PC-9 (cell line): ENCODE results near the gene KCNIP1. TPM values are rescaled to one million over a fixed set of nuclear protein-coding genes. Genes with fewer than 3 reads are reported as not detected.

ENCODE experiments used
- BruUV-seq: library from RNA; stranded (reverse); fragments of 400-500 nt; replicated peaks from 2 replicates; lab custom pipeline; 2021; lab: Mats Ljungman, UMichigan
- CTCF ChIA-PET: fragments of 300-600 bp; sonication (Branson Sonifier 250); formaldehyde crosslinking; loops from one replicate; lab custom pipeline; 2022; ENCODE audit warnings: antibody characterized with exemption; lab: Charles Lee
- POLR2A ChIA-PET: fragments of 300-600 bp; sonication (Branson Sonifier 250); formaldehyde crosslinking; loops from one replicate; lab custom pipeline; 2022; ENCODE audit warnings: antibody characterized with exemption; ENCODE audit not compliant: unreplicated experiment; lab: Charles Lee
- DNase-seq, 2 experiments: peaks; one replicate each; pipeline versions ENCODE4 v3.0.0 to v3.0.0-alpha.2; 2015 to 2022; ENCODE audit warnings: mixed read lengths in 1 of 2
- H2AFZ ChIP-seq: fragments of 200-600 bp; sonication (generic); 2 replicates; pipeline ENCODE4 v1.8.1; 2017; ENCODE audit warnings: antibody characterized with exemption
- H3F3A ChIP-seq: fragments of 200-600 bp; sonication (generic); 2 replicates; pipeline ENCODE4 v1.8.1; 2017; ENCODE audit warnings: antibody characterized with exemption, mild to moderate bottlenecking, low read depth; ENCODE audit not compliant: insufficient read depth
- H3K27ac ChIP-seq: fragments of 200-600 bp; sonication (generic); 2 replicates; pipeline ENCODE4 v1.6.1; 2016; ENCODE audit warnings: mixed run types
- H3K27me3 ChIP-seq: fragments of 200-600 bp; sonication (generic); 2 replicates; pipeline ENCODE4 v1.6.1; 2016; ENCODE audit warnings: low read depth, mixed run types; ENCODE audit not compliant: insufficient read depth
- H3K36me3 ChIP-seq: fragments of 200-600 bp; sonication (generic); 2 replicates; pipeline ENCODE4 v1.6.1; 2016; ENCODE audit warnings: low read depth, mixed run types
- H3K4me1 ChIP-seq: fragments of 200-600 bp; sonication (generic); replicated peaks from 2 replicates; pipeline ENCODE4 v1.6.1; 2016; ENCODE audit warnings: mixed run types; ENCODE audit not compliant: insufficient read depth
- H3K4me2 ChIP-seq: fragments of 200-600 bp; sonication (generic); 2 replicates; pipeline ENCODE4 v1.6.1; 2017; ENCODE audit warnings: mixed run types
- H3K4me3 ChIP-seq: fragments of 200-600 bp; sonication (generic); 2 replicates; pipeline ENCODE4 v1.6.1; 2016; ENCODE audit warnings: mixed run types
- H3K79me2 ChIP-seq: fragments of 200-600 bp; sonication (generic); 2 replicates; pipeline ENCODE4 v1.6.1; 2017; ENCODE audit warnings: low read depth, mixed run types
- H3K9me2 ChIP-seq: fragments of 200-600 bp; sonication (generic); 2 replicates; pipeline ENCODE4 v1.8.1; 2017; ENCODE audit warnings: mild to moderate bottlenecking; ENCODE audit not compliant: insufficient read depth
- H3K9me3 ChIP-seq: fragments of 200-600 bp; sonication (generic); 2 replicates; pipeline ENCODE4 v1.8.1; 2016; ENCODE audit warnings: low read depth; ENCODE audit not compliant: insufficient read depth
- H4K20me1 ChIP-seq: fragments of 200-600 bp; sonication (generic); 2 replicates; pipeline ENCODE4 v1.8.1; 2017; ENCODE audit not compliant: insufficient read depth
- CTCF ChIP-seq: fragments of 200-600 bp; sonication (generic); conservative IDR thresholded peaks from 2 replicates; pipeline ENCODE4 v1.6.1; 2017; ENCODE audit warnings: mixed run types, antibody characterized with exemption, mild to moderate bottlenecking, moderate library complexity
- EZH2 ChIP-seq: fragments of 200-600 bp; sonication (generic); IDR thresholded peaks from 2 replicates; pipeline ENCODE4 v1.8.0; 2017; ENCODE audit warnings: antibody characterized with exemption, low read depth
- intact Hi-C: fragments of 100-400 bp; cut with micrococcal nuclease; formaldehyde crosslinking; loops from one replicate; pipeline ENCODE4 v1.10.0; 2022; ENCODE audit not compliant: unreplicated experiment
- total RNA-seq: library from RNA; stranded (reverse); gene quantifications from 2 replicates; pipeline ENCODE4 v1.2.3, GENCODE V29; 2021

KCNIP1 gene
- total RNA-seq, 1 experiment from 2014 or later = not detected

GRCh38 chr5:170533383-170533782 is 29.6 kb downstream of the KCNIP1 start:
- H4K20me1 ChIP-seq = no peaks in the 10 kb centered on the region
- H3K27me3 ChIP-seq = no peaks in the 10 kb centered on the region
- no peak overlapping the region for H2AFZ ChIP-seq
- no peaks in the 10 kb centered on the region for H3K79me2 ChIP-seq
- H3K9me3 ChIP-seq = no peaks in the 10 kb centered on the region
- no peak overlapping the region for H3K4me3 ChIP-seq
- H3K4me1 ChIP-seq = peaks cover 30% of the 10 kb centered on the region
- H3K4me2 ChIP-seq = peak overlapping the region; percentile 75
- ChIA-PET CTCF (no interaction called here), POLR2A (no interaction called here)
- H3K27ac ChIP-seq = peak overlapping the region; percentile 48
- H3K36me3 ChIP-seq = no peaks in the 10 kb centered on the region
- no TSS peak for BruUV-seq
- no peaks in the 10 kb centered on the region for H3K9me2 ChIP-seq
- peaks cover 9% of the 10 kb centered on the region; the same call in 1 of the 2 replicates for H3F3A ChIP-seq
- TF ChIP-seq EZH2 = no peak
- intact Hi-C loops = no loop called here
- peak in 1 of 2 experiments; percentile 55 for DNase-seq

GRCh38 chr5:170534177-170534576 is 30.4 kb downstream of the KCNIP1 start:
- H3K27me3 ChIP-seq = no peaks in the 10 kb centered on the region
- no peaks in the 10 kb centered on the region for H3K36me3 ChIP-seq
- DNase-seq = peak in 1 of 2 experiments; percentile 90
- peaks cover 9% of the 10 kb centered on the region; the same call in 1 of the 2 replicates for H3F3A ChIP-seq
- no TSS peak for BruUV-seq
- ChIA-PET CTCF (no interaction called here), POLR2A (no interaction called here)
- H3K9me2 ChIP-seq = no peaks in the 10 kb centered on the region
- H2AFZ ChIP-seq = no peak overlapping the region
- H3K27ac ChIP-seq = peak overlapping the region; percentile 48; the same call in 1 of the 2 replicates
- no peak for TF ChIP-seq EZH2
- no peak for TF ChIP-seq CTCF
- peak overlapping the region; percentile 42; the same call in 1 of the 2 replicates for H3K4me3 ChIP-seq
- H3K79me2 ChIP-seq = no peaks in the 10 kb centered on the region
- H3K4me1 ChIP-seq = peaks cover 30% of the 10 kb centered on the region
- peak overlapping the region; percentile 75 for H3K4me2 ChIP-seq
- H3K9me3 ChIP-seq = no peaks in the 10 kb centered on the region
- H4K20me1 ChIP-seq = no peaks in the 10 kb centered on the region
- intact Hi-C loops = no loop called here

DNA sequence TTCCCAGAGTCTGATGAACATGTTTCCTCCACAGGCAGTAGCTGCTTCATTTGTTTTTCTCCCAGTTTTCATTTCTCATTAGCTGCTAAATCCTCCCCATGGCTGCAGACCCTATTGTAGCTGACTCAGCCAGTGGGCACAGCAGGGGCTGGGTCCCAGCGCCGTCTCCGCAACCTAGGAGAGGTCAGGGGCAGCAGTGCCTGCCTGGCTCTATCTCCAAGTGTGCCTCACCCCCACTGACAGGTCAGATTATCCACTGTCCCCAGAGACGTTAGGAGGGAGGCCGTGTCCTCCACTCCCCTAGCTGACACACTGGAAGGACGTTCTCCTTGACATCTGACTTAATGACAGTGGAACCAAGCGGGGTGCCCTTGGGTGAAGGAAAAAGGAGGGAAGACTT is 31.1 kb downstream of the KCNIP1 start:
- H3K9me3 ChIP-seq = no peaks in the 10 kb centered on the region
- peaks cover 9% of the 10 kb centered on the region; the same call in 1 of the 2 replicates for H3F3A ChIP-seq
- H3K9me2 ChIP-seq = no peaks in the 10 kb centered on the region
- peak overlapping the region; percentile 75 for H3K4me2 ChIP-seq
- peaks cover 30% of the 10 kb centered on the region for H3K4me1 ChIP-seq
- no peak for DNase-seq
- H3K27me3 ChIP-seq = no peaks in the 10 kb centered on the region
- H4K20me1 ChIP-seq = no peaks in the 10 kb centered on the region
- no peak overlapping the region for H3K27ac ChIP-seq
- no peaks in the 10 kb centered on the region for H3K79me2 ChIP-seq
- TF ChIP-seq EZH2 (no peak), CTCF (no peak)
- ChIA-PET CTCF (interaction anchor here (0.7 kb wide), 1 partner anchor 269 kb away, joined by 6 read pairs; no protein-coding TSS in a partner anchor), POLR2A (no interaction called here)
- no peak overlapping the region for H3K4me3 ChIP-seq
- no peak overlapping the region for H2AFZ ChIP-seq
- intact Hi-C loops = no loop called here
- H3K36me3 ChIP-seq = no peaks in the 10 kb centered on the region
- BruUV-seq = no TSS peak
